NT2/D1 (cell line): ENCODE results near the gene PAQR5.

Experiments
- DNase-seq: peaks from one replicate; pipeline ENCODE4 v3.0.0-alpha.2; 2011; ENCODE audit warnings: low read depth, low spot score
- H3K27me3 ChIP-seq: 2 replicates; pipeline ENCODE4 v1.6.0; 2011; ENCODE audit warnings: mild to moderate bottlenecking; ENCODE audit not compliant: insufficient read length, insufficient read depth
- H3K36me3 ChIP-seq: 2 replicates; pipeline ENCODE4 v1.6.1; 2011; ENCODE audit warnings: mild to moderate bottlenecking, low read length, mixed read lengths; ENCODE audit not compliant: insufficient read depth, insufficient read length
- H3K4me1 ChIP-seq: 2 replicates; pipeline ENCODE4 v1.5.1; 2011; ENCODE audit not compliant: insufficient read depth, insufficient read length
- H3K4me3 ChIP-seq: 2 replicates; pipeline ENCODE4 v1.5.1; 2011; ENCODE audit warnings: low read depth; ENCODE audit not compliant: insufficient read length
- H3K9ac ChIP-seq: 2 replicates; pipeline ENCODE4 v1.6.0; 2011; ENCODE audit warnings: low read depth; ENCODE audit not compliant: insufficient read length
- H3K9me3 ChIP-seq: 2 replicates; pipeline ENCODE4 v1.5.1; 2011; ENCODE audit warnings: mild to moderate bottlenecking, low read length; ENCODE audit not compliant: insufficient read depth
- SUZ12 ChIP-seq: IDR thresholded peaks from 2 replicates; pipeline ENCODE4 v1.6.1; 2011; ENCODE audit not compliant: insufficient read length, insufficient read depth; ENCODE audit errors: extremely low read depth
- YY1 ChIP-seq: IDR thresholded peaks from 2 replicates; pipeline ENCODE4 v1.6.1; 2011; ENCODE audit not compliant: insufficient read length, insufficient read depth
- ZNF274 ChIP-seq: IDR thresholded peaks from 2 replicates; pipeline ENCODE4 v1.6.1; 2011; ENCODE audit warnings: mild to moderate bottlenecking, low read depth, low read length

PAQR5 gene

DNA sequence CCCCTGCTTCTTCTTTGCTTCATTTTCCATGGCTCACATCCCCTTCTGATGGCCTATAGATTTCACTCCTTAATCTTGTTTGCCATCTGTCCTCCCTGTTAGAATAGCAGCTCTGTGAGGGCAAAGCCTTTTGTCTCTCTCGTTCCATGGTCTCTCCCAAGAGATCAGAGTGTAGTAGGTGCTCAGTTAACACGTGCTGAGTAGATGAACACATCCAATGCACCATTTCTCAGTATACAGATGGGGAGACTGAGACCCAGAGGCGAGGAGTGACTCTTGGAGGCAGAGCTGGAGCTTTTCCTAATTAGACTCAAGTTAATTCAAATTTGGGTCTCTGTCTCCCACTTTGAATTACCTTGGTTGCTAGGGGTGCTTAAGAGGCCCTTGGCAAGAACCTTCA, 4.2 kb downstream of the PAQR5 start:
- TF ChIP-seq SUZ12 (no peak), YY1 (no peak), ZNF274 (no peak)
- Histone ChIP-seq H3K4me1 (peaks cover 13% of the 10 kb centered on the region), H3K27me3 (peaks cover 36% of the 10 kb centered on the region), H3K36me3 (no peaks in the 10 kb centered on the region), H3K4me3 (no peak overlapping the region), H3K9ac (no peak overlapping the region), H3K9me3 (no peaks in the 10 kb centered on the region)
- no peak for DNase-seq

DNA sequence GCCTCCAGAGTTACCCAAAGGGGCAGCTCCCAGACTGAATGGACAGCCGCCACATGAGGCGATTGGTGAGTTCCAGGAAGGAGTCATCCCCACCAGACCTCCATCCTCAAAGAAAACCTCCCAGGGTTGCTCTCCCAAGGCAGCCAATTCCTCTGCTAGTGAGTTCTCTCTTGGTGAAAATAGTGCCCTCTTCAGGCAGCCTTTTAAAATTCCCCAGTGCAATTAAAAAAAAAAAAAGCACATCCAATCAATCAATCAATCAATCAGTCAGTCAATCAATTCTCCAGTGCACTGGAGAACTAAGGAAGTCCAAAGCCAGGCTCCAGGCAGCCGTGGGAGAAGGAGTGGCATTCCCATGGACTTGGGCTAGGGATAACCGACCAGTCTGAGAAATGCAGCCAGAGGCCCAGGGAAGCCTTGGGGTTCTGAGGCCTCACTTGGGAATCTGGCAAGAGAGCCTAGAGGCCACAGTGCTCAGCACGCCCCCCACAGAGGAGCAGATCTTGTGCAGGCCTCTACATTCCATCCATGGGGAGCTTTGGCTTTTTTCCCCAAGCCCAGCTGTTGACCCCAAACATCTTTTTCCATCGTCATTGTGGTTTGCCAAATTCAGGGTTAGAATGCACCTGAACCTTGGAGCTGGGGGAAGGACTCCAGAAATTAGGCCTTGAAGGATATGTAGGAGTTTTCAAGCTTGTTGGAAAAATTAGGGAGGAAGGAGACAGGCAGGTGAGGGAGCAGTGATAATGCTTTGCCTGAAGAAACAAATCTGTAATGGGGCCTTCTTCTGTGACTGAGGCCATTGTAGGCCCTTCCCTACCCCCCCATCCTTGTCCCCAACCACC, 4.8 kb downstream of the PAQR5 start:
- no peak for DNase-seq
- H3K9ac ChIP-seq = no peak overlapping the region
- H3K4me1 ChIP-seq = peaks cover 8% of the 10 kb centered on the region
- H3K9me3 ChIP-seq = no peaks in the 10 kb centered on the region
- H3K27me3 ChIP-seq = peaks cover 30% of the 10 kb centered on the region
- no peak overlapping the region for H3K4me3 ChIP-seq
- TF ChIP-seq YY1 (no peak), SUZ12 (no peak), ZNF274 (no peak)
- no peaks in the 10 kb centered on the region for H3K36me3 ChIP-seq

DNA sequence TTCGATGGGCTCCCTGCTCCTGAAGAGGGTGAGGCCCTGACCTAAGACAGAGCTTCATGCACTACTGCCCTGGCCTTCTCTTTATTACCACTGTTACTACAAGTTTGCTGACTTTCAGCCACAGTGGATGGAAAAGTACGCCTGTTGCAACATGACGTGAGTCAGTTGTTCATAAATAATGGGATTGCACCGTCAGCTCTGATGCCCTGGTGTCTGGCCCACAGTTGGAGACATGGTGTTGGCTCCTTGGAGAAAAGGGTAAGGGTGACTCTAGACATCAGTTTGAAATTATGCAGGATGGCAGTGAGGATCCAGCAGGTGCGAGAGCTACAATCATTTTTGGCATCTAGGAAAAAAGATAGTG, 5.5 kb downstream of the PAQR5 start:
- Histone ChIP-seq H3K9ac (no peak overlapping the region), H3K4me3 (no peak overlapping the region)
- DNase-seq = no peak

DNA sequence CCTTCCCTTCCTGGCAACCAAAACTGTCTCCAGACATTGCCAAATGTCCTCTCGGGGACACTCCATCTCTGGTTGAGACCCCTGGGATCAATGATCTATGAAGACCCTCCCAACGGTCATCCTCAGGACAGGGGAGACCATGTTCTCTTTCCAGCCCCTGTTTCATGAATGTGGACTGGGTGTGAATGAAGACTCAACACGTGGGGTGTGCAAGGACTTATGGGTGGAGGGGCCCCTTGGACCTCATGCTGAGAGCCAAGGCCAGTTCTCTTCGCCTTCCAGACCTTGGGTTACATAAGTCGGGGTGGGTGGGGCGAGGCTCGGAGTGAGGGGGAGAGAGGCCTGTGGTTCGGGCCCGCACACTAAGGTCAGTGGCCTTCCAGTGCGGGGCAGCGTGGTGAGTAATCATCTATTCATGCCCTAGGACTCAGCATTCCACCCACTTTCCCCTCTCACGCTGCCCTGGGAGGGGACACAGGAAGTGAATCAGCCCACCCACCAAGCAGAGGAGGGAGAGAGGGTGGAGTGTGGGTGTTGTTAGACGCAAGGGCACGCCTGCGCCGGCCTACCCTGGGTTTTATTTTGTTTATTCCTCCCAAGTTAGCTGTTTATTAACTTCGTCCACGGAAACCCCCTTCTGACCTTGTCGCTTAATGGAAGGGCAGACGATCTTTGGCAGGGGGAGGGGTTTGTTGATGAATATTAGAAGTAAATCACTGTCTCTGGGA, 6.7 kb downstream of the PAQR5 start:
- H3K36me3 ChIP-seq = no peaks in the 10 kb centered on the region
- no peak overlapping the region for H3K9ac ChIP-seq
- TF ChIP-seq SUZ12 (no peak), ZNF274 (no peak), YY1 (no peak)
- no peak for DNase-seq
- H3K27me3 ChIP-seq = peaks cover 12% of the 10 kb centered on the region
- H3K9me3 ChIP-seq = no peaks in the 10 kb centered on the region
- no peak overlapping the region for H3K4me3 ChIP-seq
- H3K4me1 ChIP-seq = peaks cover 3% of the 10 kb centered on the region

More for the DNA sequence above, 5.5 kb downstream of the PAQR5 start:
- Histone ChIP-seq H3K36me3 (no peaks in the 10 kb centered on the region), H3K27me3 (peaks cover 24% of the 10 kb centered on the region), H3K9me3 (no peaks in the 10 kb centered on the region), H3K4me1 (peaks cover 7% of the 10 kb centered on the region)
- no peak for TF ChIP-seq YY1
- no peak for TF ChIP-seq SUZ12
- TF ChIP-seq ZNF274 = no peak

DNA sequence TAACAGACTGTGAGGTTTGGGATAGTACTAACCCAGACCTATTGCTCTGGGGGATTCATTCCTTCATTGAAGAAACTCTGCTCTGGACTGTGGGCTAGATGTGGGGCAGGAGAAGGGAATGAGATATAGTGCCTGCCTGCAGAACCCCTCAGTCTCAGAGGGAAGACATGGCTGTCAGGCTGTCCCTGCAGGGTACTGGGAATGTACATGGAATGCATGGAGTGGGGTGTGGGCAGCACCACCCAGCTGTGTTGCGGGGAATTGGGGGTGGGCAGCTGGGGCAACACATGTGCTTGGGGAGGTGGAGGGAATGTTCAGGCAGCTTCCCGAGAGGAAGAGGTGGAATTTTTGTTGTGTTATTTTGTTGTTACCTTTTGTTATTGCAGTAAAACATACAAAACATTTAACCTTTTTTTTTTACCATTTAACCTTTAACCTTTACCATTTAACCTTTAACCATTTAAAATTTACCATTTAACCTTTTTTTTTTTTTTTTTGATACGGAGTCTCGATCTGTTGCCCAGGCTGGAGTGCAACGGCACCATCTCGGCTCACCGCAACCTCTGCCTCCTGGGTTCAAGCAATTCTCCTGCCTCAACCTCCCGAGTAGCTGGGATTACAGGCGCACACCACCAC, 7.3 kb downstream of the PAQR5 start:
- H3K36me3 ChIP-seq = no peaks in the 10 kb centered on the region
- H3K9me3 ChIP-seq = no peaks in the 10 kb centered on the region
- H3K9ac ChIP-seq = no peak overlapping the region
- no peak overlapping the region for H3K4me3 ChIP-seq
- TF ChIP-seq ZNF274 (no peak), SUZ12 (no peak), YY1 (no peak)
- peaks cover 3% of the 10 kb centered on the region for H3K4me1 ChIP-seq
- H3K27me3 ChIP-seq = peaks cover 10% of the 10 kb centered on the region
- DNase-seq = no peak

DNA sequence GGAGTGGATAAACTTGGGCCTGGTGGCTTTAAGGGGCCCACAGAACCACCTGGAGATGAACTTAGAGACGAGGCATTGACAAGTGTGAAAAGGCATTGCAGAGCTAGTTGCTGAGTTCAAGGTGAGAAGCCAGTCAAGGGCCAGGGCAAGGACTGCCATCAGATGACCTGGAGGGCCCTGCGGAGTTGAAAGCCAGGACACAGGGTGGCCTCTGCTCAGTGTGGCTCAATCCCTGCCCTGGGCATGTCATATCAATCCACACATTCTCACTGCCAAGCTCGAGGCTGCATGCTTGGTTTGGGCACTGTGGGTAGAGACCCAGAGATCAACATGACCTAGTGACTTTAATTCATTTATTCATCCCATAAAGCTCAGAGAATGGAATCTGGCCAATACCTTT, 9.2 kb downstream of the PAQR5 start:
- Histone ChIP-seq H3K9me3 (no peaks in the 10 kb centered on the region), H3K9ac (no peak overlapping the region), H3K36me3 (no peaks in the 10 kb centered on the region), H3K4me1 (peaks cover 3% of the 10 kb centered on the region), H3K27me3 (no peaks in the 10 kb centered on the region), H3K4me3 (no peak overlapping the region)
- no peak for DNase-seq
- TF ChIP-seq SUZ12 (no peak), YY1 (no peak), ZNF274 (no peak)

DNA sequence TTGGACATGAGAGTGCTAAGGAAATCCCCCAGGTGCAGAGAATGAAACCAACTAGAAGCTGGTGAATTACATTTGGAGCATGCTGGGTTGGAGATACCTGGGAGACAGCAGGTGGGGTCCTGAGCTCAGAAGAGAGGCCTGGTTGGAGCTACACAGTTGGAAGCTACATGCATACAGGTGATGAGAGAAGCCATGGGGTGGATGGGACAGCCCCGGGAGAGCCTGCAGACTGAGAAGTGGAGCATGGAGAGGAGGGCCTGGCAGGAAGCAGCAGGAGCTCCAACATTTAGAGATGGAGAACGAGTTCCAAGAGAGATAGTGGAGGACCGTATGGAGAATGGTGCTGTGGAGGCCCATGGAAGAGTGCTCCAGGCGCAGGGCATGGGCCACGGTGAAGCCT, 10.2 kb downstream of the PAQR5 start:
- no peak overlapping the region for H3K4me3 ChIP-seq
- no peak overlapping the region for H3K9ac ChIP-seq
- peaks cover 3% of the 10 kb centered on the region for H3K4me1 ChIP-seq
- H3K27me3 ChIP-seq = no peaks in the 10 kb centered on the region
- no peak for DNase-seq
- no peaks in the 10 kb centered on the region for H3K36me3 ChIP-seq
- H3K9me3 ChIP-seq = no peaks in the 10 kb centered on the region
- TF ChIP-seq YY1 (no peak), SUZ12 (no peak), ZNF274 (no peak)
